Osteoblast (primary cell): ENCODE measurements around the gene MINDY3. TPM values are rescaled to one million over a fixed set of nuclear protein-coding genes. Genes with fewer than 3 reads are reported as not detected.
"Not testable (repeated sequence)": the region's sequence is repeated elsewhere in the genome, so short reads cannot be mapped to it uniquely, and the experiment has no call there.

Experiments used
- DNase-seq: peaks from one replicate; pipeline ENCODE4 v3.0.0; 2011; ENCODE audit warnings: low spot score, mixed read lengths; ENCODE audit not compliant: insufficient read length; ENCODE audit errors: missing footprints
- H2AFZ ChIP-seq: 2 replicates; pipeline ENCODE4 v1.6.0; 2011; ENCODE audit warnings: mild to moderate bottlenecking, low read length
- H3K27ac ChIP-seq: 2 replicates; pipeline ENCODE4 v1.5.1; 2011; ENCODE audit warnings: mild to moderate bottlenecking, low read depth, low read length, moderate library complexity
- H3K27me3 ChIP-seq: 2 replicates; pipeline ENCODE4 v1.6.0; 2012; ENCODE audit warnings: mild to moderate bottlenecking, control low read depth, inconsistent platforms, low read length, moderate library complexity; ENCODE audit not compliant: insufficient read depth
- H3K36me3 ChIP-seq: 2 replicates; pipeline ENCODE4 v1.5.1; 2011; ENCODE audit warnings: mild to moderate bottlenecking, low read length, control low read depth, moderate library complexity; ENCODE audit not compliant: insufficient read depth
- H3K4me1 ChIP-seq: 2 replicates; pipeline ENCODE4 v1.5.1; 2011; ENCODE audit warnings: mild to moderate bottlenecking, low read length, control low read depth, moderate library complexity; ENCODE audit not compliant: insufficient read depth
- H3K4me2 ChIP-seq: 2 replicates; pipeline ENCODE4 v1.6.0; 2011; ENCODE audit warnings: mild to moderate bottlenecking, low read length; ENCODE audit not compliant: insufficient read depth
- H3K4me3 ChIP-seq: fragments of 200-600 bp; sonication (generic); 3 replicates; pipeline ENCODE4 v1.5.1; 2012; ENCODE audit warnings: mild to moderate bottlenecking, low read length, inconsistent platforms; ENCODE audit not compliant: insufficient read depth
- H3K79me2 ChIP-seq: 2 replicates; pipeline ENCODE4 v1.6.0; 2012; ENCODE audit warnings: mild to moderate bottlenecking, low read length, control low read depth, inconsistent platforms; ENCODE audit not compliant: insufficient read depth
- H3K9me3 ChIP-seq: 2 replicates; pipeline ENCODE4 v1.5.1; 2011; ENCODE audit warnings: low read depth, low read length, control low read depth
- H4K20me1 ChIP-seq: 2 replicates; pipeline ENCODE4 v1.6.0; 2012; ENCODE audit warnings: mild to moderate bottlenecking, low read length, control low read depth; ENCODE audit not compliant: insufficient read depth
- CTCF ChIP-seq: IDR thresholded peaks from 2 replicates; pipeline ENCODE4 v1.5.1; 2011; ENCODE audit warnings: mild to moderate bottlenecking, low read depth, low read length, moderate library complexity; ENCODE audit errors: extremely low read depth
- total RNA-seq: library from RNA; depleted of rRNA; stranded (reverse); fragments of >200 nt; gene quantifications from 2 replicates; pipeline ENCODE4 v1.2.3, GENCODE V29; 2012

MINDY3 gene
- total RNA-seq, 1 donor: 36.6 TPM

GRCh38 chr10:15852111-15852557, 8.2 kb downstream of the MINDY3 start:
- no peak for DNase-seq
- peaks cover 84% of the 10 kb centered on the region for H3K79me2 ChIP-seq

GRCh38 chr10:15850337-15850978, 9.8 kb downstream of the MINDY3 start:
- peaks cover 20% of the 10 kb centered on the region for H4K20me1 ChIP-seq

More at GRCh38 chr10:15852111-15852557, 8.2 kb downstream of the MINDY3 start:
- H4K20me1 ChIP-seq: peaks cover 28% of the 10 kb centered on the region
- no peak for TF ChIP-seq CTCF
- H3K9me3 ChIP-seq: no peaks in the 10 kb centered on the region
- no peak overlapping the region for H3K4me3 ChIP-seq
- no peaks in the 10 kb centered on the region for H3K4me1 ChIP-seq
- no peak overlapping the region for H2AFZ ChIP-seq
- H3K36me3 ChIP-seq: no peaks in the 10 kb centered on the region
- no peaks in the 10 kb centered on the region for H3K27me3 ChIP-seq
- H3K27ac ChIP-seq: no peak overlapping the region
- no peak overlapping the region for H3K4me2 ChIP-seq

GRCh38 chr10:15849316-15849715, 11.0 kb downstream of the MINDY3 start:
- Histone ChIP-seq H3K79me2 (peaks cover 62% of the 10 kb centered on the region), H4K20me1 (peaks cover 15% of the 10 kb centered on the region), H3K4me2 (no peak overlapping the region), H3K36me3 (no peaks in the 10 kb centered on the region), H2AFZ (no peak overlapping the region), H3K27ac (no peak overlapping the region), H3K4me1 (no peaks in the 10 kb centered on the region), H3K27me3 (no peaks in the 10 kb centered on the region), H3K4me3 (no peak overlapping the region), H3K9me3 (no peaks in the 10 kb centered on the region)
- no peak for TF ChIP-seq CTCF
- no peak for DNase-seq

More at GRCh38 chr10:15850337-15850978, 9.8 kb downstream of the MINDY3 start:
- DNase-seq, H3K36me3 ChIP-seq, H2AFZ ChIP-seq, H3K4me1 ChIP-seq, H3K27ac ChIP-seq, H3K4me3 ChIP-seq, H3K4me2 ChIP-seq, H3K27me3 ChIP-seq, H3K9me3 ChIP-seq: not testable (repeated sequence)
- peaks cover 72% of the 10 kb centered on the region for H3K79me2 ChIP-seq

- H4K20me1 ChIP-seq: peaks cover 7% of the 10 kb centered on the region
- H3K27me3 ChIP-seq: no peaks in the 10 kb centered on the region
- H3K27ac ChIP-seq: no peak overlapping the region
- H3K79me2 ChIP-seq: peaks cover 44% of the 10 kb centered on the region
- no peaks in the 10 kb centered on the region for H3K4me1 ChIP-seq
- no peak overlapping the region for H3K4me2 ChIP-seq
- no peak for DNase-seq
- TF ChIP-seq CTCF: no peak
- H2AFZ ChIP-seq: no peak overlapping the region
- H3K9me3 ChIP-seq: no peaks in the 10 kb centered on the region
- no peaks in the 10 kb centered on the region for H3K36me3 ChIP-seq
- no peak overlapping the region for H3K4me3 ChIP-seq
These were observed 12.8 kb downstream of the MINDY3 start for GRCh38 chr10:15847481-15847880.
